Peyer's patch (tissue), 4 donors: ENCODE data around the gene KLHL22.

Experiments
- POLR2A ChIP-seq, 2 donors: fragments of 450-650 bp; IDR thresholded peaks; one replicate each; pipeline ENCODE4 v1.5.1; 2017; ENCODE audit warnings: antibody characterized with exemption in 2 of 2, mild to moderate bottlenecking in 2 of 2, moderate library complexity in 2 of 2
- TF ChIP-seq, protein P1 (sequence below), 6 experiments: fragments of 450-650 bp in 4 of 6; fragments of 200-600 bp in 2 of 6; sonication (generic) in 1 of 6; IDR thresholded peaks; one replicate each; pipeline ENCODE4 v1.5.1; 2017 to 2019; ENCODE audit warnings: antibody characterized with exemption in 6 of 6, mild to moderate bottlenecking in 3 of 6, moderate library complexity in 1 of 6

DNA sequence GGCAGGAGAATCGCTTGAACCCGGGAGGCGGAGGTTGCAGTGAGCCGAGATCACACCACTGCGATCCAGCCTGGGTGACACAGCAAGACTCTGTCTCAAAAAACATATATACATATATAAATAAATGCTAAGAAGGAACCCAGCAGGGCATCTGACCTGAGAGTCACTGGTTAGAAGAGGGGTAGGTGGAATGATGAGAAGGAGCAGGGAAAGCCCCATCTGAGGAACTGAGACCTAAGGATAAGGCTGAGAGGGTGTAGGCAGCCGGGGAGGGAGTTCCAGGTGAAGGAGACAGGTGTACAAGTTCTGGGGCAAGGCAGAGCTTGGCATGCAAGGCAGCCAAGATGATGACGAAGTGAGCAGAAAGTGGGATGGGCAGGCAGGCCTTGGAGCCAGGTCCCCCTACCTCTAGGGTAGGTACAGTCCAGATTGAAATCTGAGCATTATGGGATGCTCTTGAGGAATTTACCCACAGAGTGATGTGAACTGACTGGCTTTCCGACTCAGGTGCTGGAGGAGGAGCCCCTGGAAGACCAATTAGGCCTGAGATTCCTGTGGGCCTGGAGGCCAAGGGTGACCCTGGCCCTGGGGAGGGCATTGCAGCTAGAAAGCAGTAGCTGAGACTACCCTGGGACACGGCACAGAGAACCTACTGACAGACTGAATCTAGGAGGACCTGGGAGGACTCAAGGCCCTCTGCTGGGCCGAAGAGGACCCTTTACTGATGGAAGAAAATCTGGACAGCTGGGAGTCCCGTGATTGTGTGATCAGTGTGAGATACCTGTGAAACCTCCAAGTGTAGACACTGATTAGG lies 22.8 kb downstream of the KLHL22 start:
- TF ChIP-seq, protein P1, sequence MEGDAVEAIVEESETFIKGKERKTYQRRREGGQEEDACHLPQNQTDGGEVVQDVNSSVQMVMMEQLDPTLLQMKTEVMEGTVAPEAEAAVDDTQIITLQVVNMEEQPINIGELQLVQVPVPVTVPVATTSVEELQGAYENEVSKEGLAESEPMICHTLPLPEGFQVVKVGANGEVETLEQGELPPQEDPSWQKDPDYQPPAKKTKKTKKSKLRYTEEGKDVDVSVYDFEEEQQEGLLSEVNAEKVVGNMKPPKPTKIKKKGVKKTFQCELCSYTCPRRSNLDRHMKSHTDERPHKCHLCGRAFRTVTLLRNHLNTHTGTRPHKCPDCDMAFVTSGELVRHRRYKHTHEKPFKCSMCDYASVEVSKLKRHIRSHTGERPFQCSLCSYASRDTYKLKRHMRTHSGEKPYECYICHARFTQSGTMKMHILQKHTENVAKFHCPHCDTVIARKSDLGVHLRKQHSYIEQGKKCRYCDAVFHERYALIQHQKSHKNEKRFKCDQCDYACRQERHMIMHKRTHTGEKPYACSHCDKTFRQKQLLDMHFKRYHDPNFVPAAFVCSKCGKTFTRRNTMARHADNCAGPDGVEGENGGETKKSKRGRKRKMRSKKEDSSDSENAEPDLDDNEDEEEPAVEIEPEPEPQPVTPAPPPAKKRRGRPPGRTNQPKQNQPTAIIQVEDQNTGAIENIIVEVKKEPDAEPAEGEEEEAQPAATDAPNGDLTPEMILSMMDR (IDR thresholded peaks at IDR 0.05): no peak
- TF ChIP-seq POLR2A (IDR thresholded peaks at IDR 0.05): no peak
